Thyroid gland (tissue), 4 donors: ENCODE measurements around the gene USP6NL.
"Not testable (repeated sequence)": the region's sequence is repeated elsewhere in the genome, so short reads cannot be mapped to it uniquely, and the experiment has no call there.

ENCODE experiments used
- CTCF ChIP-seq, 6 experiments: fragments of 200-600 bp in 3 of 6; fragments of 450-650 bp in 3 of 6; sonication (generic) in 3 of 6; IDR thresholded peaks; one replicate each; pipeline ENCODE4 v1.5.1; 2016 to 2019; ENCODE audit warnings: antibody characterized with exemption in 6 of 6, mild to moderate bottlenecking in 2 of 6, inconsistent platforms in 1 of 6, moderate library complexity in 1 of 6
- POLR2A ChIP-seq, 2 donors: fragments of 450-650 bp; IDR thresholded peaks; one replicate each; pipeline ENCODE4 v1.6.1; 2017; ENCODE audit warnings: antibody characterized with exemption in 2 of 2, mild to moderate bottlenecking in 2 of 2, moderate library complexity in 1 of 2

DNA sequence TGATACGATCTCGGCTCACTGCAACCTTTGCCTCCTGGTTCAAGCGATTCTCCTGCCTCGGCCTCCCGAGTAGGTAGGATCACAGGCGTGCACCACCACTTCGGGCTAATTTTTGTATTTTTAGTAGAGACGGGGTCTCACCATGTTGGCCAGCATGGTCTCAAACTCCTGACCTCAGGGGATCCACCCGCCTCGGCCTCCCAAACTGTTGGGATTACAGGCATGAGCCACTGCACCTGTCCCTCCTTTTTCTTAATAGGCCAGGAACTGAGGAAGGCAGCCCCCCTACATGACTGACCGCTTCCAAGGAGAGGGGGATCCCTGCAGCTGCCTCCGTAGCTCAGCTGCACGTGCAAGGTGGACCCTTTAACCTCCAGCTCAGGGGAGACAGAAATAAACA is 175.0 kb downstream of the USP6NL start:
- TF ChIP-seq CTCF, POLR2A (IDR thresholded peaks at IDR 0.05): not testable (repeated sequence)
